ENCODE results near the gene CLEC17A. TPM values are rescaled to one million over a fixed set of nuclear protein-coding genes. Genes with fewer than 3 reads are reported as not detected.
A peak's percentile ranks its signal among the peaks of the same experiment; 100 is the strongest.
"Not testable (repeated sequence)": the region's sequence is repeated elsewhere in the genome, so short reads cannot be mapped to it uniquely, and the experiment has no call there.

Gene CLEC17A
- total RNA-seq, 1 donor from 2014 or later, result 1.0 TPM

- DNase-seq, result no peak
Measured at GRCh38 chr19:14580623-14581237, 2.2 kb upstream of the CLEC17A start.

- not testable (repeated sequence) for DNase-seq
Measured at GRCh38 chr19:14584372-14584771, 1.5 kb downstream of the CLEC17A start.

GRCh38 chr19:14585187-14585586 is 2.3 kb downstream of the CLEC17A start:
- not testable (repeated sequence) for DNase-seq

GRCh38 chr19:14589433-14589832 is 6.5 kb downstream of the CLEC17A start:
- DNase-seq, result not testable (repeated sequence)

- DNase-seq, result no peak
Measured at GRCh38 chr19:14595558-14595957, 12.7 kb downstream of the CLEC17A start.

- DNase-seq, result no peak
Measured at GRCh38 chr19:14599548-14600147, 16.8 kb downstream of the CLEC17A start.

- no peak for DNase-seq
Measured at GRCh38 chr19:14603990-14604387, 21.1 kb downstream of the CLEC17A start.

GRCh38 chr19:14606627-14607026 is 23.7 kb downstream of the CLEC17A start:
- no peak for DNase-seq

- no peak for DNase-seq
Measured at GRCh38 chr19:14611051-14611450, 28.2 kb downstream of the CLEC17A start.

GRCh38 chr19:14612242-14612641 is 29.4 kb downstream of the CLEC17A start:
- not testable (repeated sequence) for DNase-seq

GRCh38 chr19:14612657-14613056 is 29.8 kb downstream of the CLEC17A start:
- DNase-seq, result no peak

- not testable (repeated sequence) for DNase-seq
Measured at GRCh38 chr19:14613399-14614098, 30.7 kb downstream of the CLEC17A start.

- peak; percentile 1 for DNase-seq
Measured at GRCh38 chr19:14614099-14614412, 31.2 kb downstream of the CLEC17A start.

GRCh38 chr19:14615623-14616022 is 32.7 kb downstream of the CLEC17A start:
- DNase-seq, result no peak

- no peak for DNase-seq
Measured at GRCh38 chr19:14616407-14616806, 33.5 kb downstream of the CLEC17A start.

- no peak for DNase-seq
Measured at GRCh38 chr19:14619404-14619803, 36.5 kb downstream of the CLEC17A start.

GRCh38 chr19:14624491-14624890 is 41.6 kb downstream of the CLEC17A start:
- not testable (repeated sequence) for DNase-seq

GRCh38 chr19:14629557-14629956 is 46.7 kb downstream of the CLEC17A start:
- DNase-seq, result no peak

- peak; percentile 0 for DNase-seq
Measured at GRCh38 chr19:14632286-14632685, 49.4 kb downstream of the CLEC17A start.

- no peak for DNase-seq
Measured at GRCh38 chr19:14639536-14640277, 56.8 kb downstream of the CLEC17A start.

GRCh38 chr19:14648506-14648905 is 65.6 kb downstream of the CLEC17A start:
- no peak for DNase-seq

GRCh38 chr19:14649020-14649419 is 66.1 kb downstream of the CLEC17A start:
- no peak for DNase-seq

GRCh38 chr19:14650161-14650560 is 67.3 kb downstream of the CLEC17A start:
- DNase-seq, result no peak
